PC-9 (cell line): ENCODE data around the gene POGLUT3. TPM values are rescaled to one million over a fixed set of nuclear protein-coding genes. Genes with fewer than 3 reads are reported as not detected.

Experiments
- BruUV-seq: library from RNA; stranded (reverse); fragments of 400-500 nt; replicated peaks from 2 replicates; lab custom pipeline; 2021; lab: Mats Ljungman, UMichigan
- CTCF ChIA-PET: fragments of 300-600 bp; sonication (Branson Sonifier 250); formaldehyde crosslinking; loops from one replicate; lab custom pipeline; 2022; ENCODE audit warnings: antibody characterized with exemption; lab: Charles Lee
- POLR2A ChIA-PET: fragments of 300-600 bp; sonication (Branson Sonifier 250); formaldehyde crosslinking; loops from one replicate; lab custom pipeline; 2022; ENCODE audit warnings: antibody characterized with exemption; ENCODE audit not compliant: unreplicated experiment; lab: Charles Lee
- DNase-seq, 2 experiments: peaks; one replicate each; pipeline versions ENCODE4 v3.0.0 to v3.0.0-alpha.2; 2015 to 2022; ENCODE audit warnings: mixed read lengths in 1 of 2
- H2AFZ ChIP-seq: fragments of 200-600 bp; sonication (generic); 2 replicates; pipeline ENCODE4 v1.8.1; 2017; ENCODE audit warnings: antibody characterized with exemption
- H3F3A ChIP-seq: fragments of 200-600 bp; sonication (generic); 2 replicates; pipeline ENCODE4 v1.8.1; 2017; ENCODE audit warnings: antibody characterized with exemption, mild to moderate bottlenecking, low read depth; ENCODE audit not compliant: insufficient read depth
- H3K27ac ChIP-seq: fragments of 200-600 bp; sonication (generic); 2 replicates; pipeline ENCODE4 v1.6.1; 2016; ENCODE audit warnings: mixed run types
- H3K27me3 ChIP-seq: fragments of 200-600 bp; sonication (generic); 2 replicates; pipeline ENCODE4 v1.6.1; 2016; ENCODE audit warnings: low read depth, mixed run types; ENCODE audit not compliant: insufficient read depth
- H3K36me3 ChIP-seq: fragments of 200-600 bp; sonication (generic); 2 replicates; pipeline ENCODE4 v1.6.1; 2016; ENCODE audit warnings: low read depth, mixed run types
- H3K4me1 ChIP-seq: fragments of 200-600 bp; sonication (generic); replicated peaks from 2 replicates; pipeline ENCODE4 v1.6.1; 2016; ENCODE audit warnings: mixed run types; ENCODE audit not compliant: insufficient read depth
- H3K4me2 ChIP-seq: fragments of 200-600 bp; sonication (generic); 2 replicates; pipeline ENCODE4 v1.6.1; 2017; ENCODE audit warnings: mixed run types
- H3K4me3 ChIP-seq: fragments of 200-600 bp; sonication (generic); 2 replicates; pipeline ENCODE4 v1.6.1; 2016; ENCODE audit warnings: mixed run types
- H3K79me2 ChIP-seq: fragments of 200-600 bp; sonication (generic); 2 replicates; pipeline ENCODE4 v1.6.1; 2017; ENCODE audit warnings: low read depth, mixed run types
- H3K9me2 ChIP-seq: fragments of 200-600 bp; sonication (generic); 2 replicates; pipeline ENCODE4 v1.8.1; 2017; ENCODE audit warnings: mild to moderate bottlenecking; ENCODE audit not compliant: insufficient read depth
- H3K9me3 ChIP-seq: fragments of 200-600 bp; sonication (generic); 2 replicates; pipeline ENCODE4 v1.8.1; 2016; ENCODE audit warnings: low read depth; ENCODE audit not compliant: insufficient read depth
- H4K20me1 ChIP-seq: fragments of 200-600 bp; sonication (generic); 2 replicates; pipeline ENCODE4 v1.8.1; 2017; ENCODE audit not compliant: insufficient read depth
- CTCF ChIP-seq: fragments of 200-600 bp; sonication (generic); conservative IDR thresholded peaks from 2 replicates; pipeline ENCODE4 v1.6.1; 2017; ENCODE audit warnings: mixed run types, antibody characterized with exemption, mild to moderate bottlenecking, moderate library complexity
- EZH2 ChIP-seq: fragments of 200-600 bp; sonication (generic); IDR thresholded peaks from 2 replicates; pipeline ENCODE4 v1.8.0; 2017; ENCODE audit warnings: antibody characterized with exemption, low read depth
- intact Hi-C: fragments of 100-400 bp; cut with micrococcal nuclease; formaldehyde crosslinking; loops from one replicate; pipeline ENCODE4 v1.10.0; 2022; ENCODE audit not compliant: unreplicated experiment
- total RNA-seq: library from RNA; stranded (reverse); gene quantifications from 2 replicates; pipeline ENCODE4 v1.2.3, GENCODE V29; 2021

POGLUT3 gene
- total RNA-seq, 1 experiment from 2014 or later: 31.7 TPM

DNA sequence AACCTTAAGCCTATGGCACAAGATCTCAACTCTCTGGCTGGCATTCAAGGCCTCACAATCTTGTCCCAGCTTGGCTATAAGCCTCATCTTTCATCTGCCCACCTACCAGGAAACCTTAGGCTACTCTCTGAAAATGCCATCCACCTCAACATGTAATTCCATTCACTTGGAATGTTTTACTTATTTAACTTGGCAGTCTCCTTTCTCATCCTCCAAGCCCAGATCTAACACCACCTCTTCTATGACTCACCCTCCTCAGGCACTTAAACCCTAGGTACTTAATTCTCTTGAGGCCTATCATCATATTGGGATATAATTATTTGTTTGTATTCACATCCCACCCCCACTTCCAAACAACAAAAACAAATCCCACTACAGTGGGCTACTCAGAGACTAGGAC is 15.0 kb downstream of the POGLUT3 start:
- ChIA-PET POLR2A (no interaction called here), CTCF (no interaction called here)
- H2AFZ ChIP-seq: no peak overlapping the region
- no peaks in the 10 kb centered on the region for H3K27me3 ChIP-seq
- H3K27ac ChIP-seq: no peak overlapping the region
- peaks cover 16% of the 10 kb centered on the region; the same call in 1 of the 2 replicates for H3K36me3 ChIP-seq
- TF ChIP-seq CTCF: no peak
- no peak for TF ChIP-seq EZH2
- intact Hi-C loops: no loop called here
- H3F3A ChIP-seq: no peaks in the 10 kb centered on the region
- no peaks in the 10 kb centered on the region for H4K20me1 ChIP-seq
- no peak overlapping the region for H3K4me3 ChIP-seq
- DNase-seq: no peak
- H3K9me2 ChIP-seq: no peaks in the 10 kb centered on the region
- H3K4me1 ChIP-seq: no peaks in the 10 kb centered on the region
- no TSS peak for BruUV-seq
- no peak overlapping the region for H3K4me2 ChIP-seq
- H3K79me2 ChIP-seq: no peaks in the 10 kb centered on the region
- H3K9me3 ChIP-seq: no peaks in the 10 kb centered on the region

- no peaks in the 10 kb centered on the region for H3K27me3 ChIP-seq
- peaks cover 8% of the 10 kb centered on the region; the same call in 1 of the 2 replicates for H3K36me3 ChIP-seq
- H3F3A ChIP-seq: no peaks in the 10 kb centered on the region
- ChIA-PET CTCF (no interaction called here), POLR2A (no interaction called here)
- no peaks in the 10 kb centered on the region for H3K9me3 ChIP-seq
- no peak overlapping the region for H3K4me2 ChIP-seq
- H4K20me1 ChIP-seq: no peaks in the 10 kb centered on the region
- H3K79me2 ChIP-seq: no peaks in the 10 kb centered on the region
- H3K9me2 ChIP-seq: no peaks in the 10 kb centered on the region
- no peak overlapping the region for H3K27ac ChIP-seq
- no peak overlapping the region for H3K4me3 ChIP-seq
- DNase-seq: no peak
- BruUV-seq: no TSS peak
- no peaks in the 10 kb centered on the region for H3K4me1 ChIP-seq
- H2AFZ ChIP-seq: no peak overlapping the region
- no peak for TF ChIP-seq CTCF
- intact Hi-C loops: no loop called here
Measured at GRCh38 chr11:108474664-108475463, 23.3 kb downstream of the POGLUT3 start.

DNA sequence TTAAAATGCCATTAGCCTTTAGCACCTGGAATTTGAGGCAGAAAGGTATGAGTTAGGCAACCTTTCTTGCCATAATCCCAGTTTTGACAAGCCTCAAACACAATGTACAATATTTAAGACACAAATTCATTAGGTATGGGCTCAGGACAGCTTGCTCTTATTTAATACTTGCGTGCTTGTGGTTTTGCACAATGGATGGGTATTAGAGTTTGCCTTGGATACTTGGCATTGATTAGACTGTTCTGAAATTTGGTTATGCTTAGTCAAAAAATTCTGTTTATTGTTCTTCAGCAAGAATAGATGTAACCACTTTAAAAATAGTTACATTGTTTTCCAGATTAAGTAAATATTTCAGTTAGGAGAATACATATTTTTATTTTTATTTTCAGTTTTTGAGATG is 25.5 kb downstream of the POGLUT3 start:
- H4K20me1 ChIP-seq: no peaks in the 10 kb centered on the region
- ChIA-PET POLR2A (no interaction called here), CTCF (no interaction called here)
- TF ChIP-seq CTCF: no peak
- no peak for TF ChIP-seq EZH2
- no peak overlapping the region for H3K27ac ChIP-seq
- no peaks in the 10 kb centered on the region for H3K36me3 ChIP-seq
- no TSS peak for BruUV-seq
- H3K4me1 ChIP-seq: peaks cover 6% of the 10 kb centered on the region; the same call in 1 of the 2 replicates
- H3K9me2 ChIP-seq: no peaks in the 10 kb centered on the region
- DNase-seq: no peak
- H3K79me2 ChIP-seq: no peaks in the 10 kb centered on the region
- no peak overlapping the region for H3K4me2 ChIP-seq
- H3F3A ChIP-seq: 0 out of 2 replicates have a peak, but pooled peaks cover 7% of the 10 kb centered on the region
- H3K27me3 ChIP-seq: no peaks in the 10 kb centered on the region
- H2AFZ ChIP-seq: no peak overlapping the region
- no peaks in the 10 kb centered on the region for H3K9me3 ChIP-seq
- H3K4me3 ChIP-seq: no peak overlapping the region
- intact Hi-C loops: no loop called here
